Naive thymus-derived CD4-positive, alpha-beta T cell (primary cell): ENCODE data around the gene GPR78. TPM values are rescaled to one million over a fixed set of nuclear protein-coding genes. Genes with fewer than 3 reads are reported as not detected.

Experiments
- ATAC-seq: fragments of 150-1000 bp; cut with Tn5 transposase; 2 replicates; pipeline ENCODE4 v1.10.0; 2021; ENCODE audit warnings: mild to moderate bottlenecking, moderate library complexity
- CTCF ChIA-PET: fragments of 350-600 bp; sonication (Branson Sonifier 250); formaldehyde crosslinking; loops from one replicate; lab custom pipeline; 2021; ENCODE audit warnings: antibody characterized with exemption; lab: Charles Lee
- POLR2A ChIA-PET: fragments of 350-600 bp; sonication (Branson Sonifier 250); formaldehyde crosslinking; loops from one replicate; lab custom pipeline; 2021; ENCODE audit warnings: antibody characterized with exemption, inconsistent platforms; lab: Charles Lee
- DNase-seq, 9 donors: peaks; one replicate each; pipeline versions ENCODE4 v3.0.0 to v3.0.0-alpha.2; 2020 to 2022; ENCODE audit warnings: mixed read lengths in 1 of 9
- H3K27ac ChIP-seq: one replicate; pipeline ENCODE4 v1.7.0; 2013; ENCODE audit warnings: mild to moderate bottlenecking, low read depth, low read length, moderate library complexity
- H3K27me3 ChIP-seq, 2 donors: one replicate each; pipeline ENCODE4 v1.7.0; 2013; ENCODE audit warnings: low read length in 2 of 2, mild to moderate bottlenecking in 2 of 2, moderate library complexity in 2 of 2; ENCODE audit not compliant: control insufficient read depth in 2 of 2, insufficient read depth in 2 of 2
- H3K36me3 ChIP-seq, 3 experiments: 1 replicate in 2 of 3; 2 replicates in 1 of 3; pipeline ENCODE4 v1.7.0; 2013; ENCODE audit warnings: low read length in 3 of 3, mild to moderate bottlenecking in 3 of 3, moderate library complexity in 1 of 3; ENCODE audit not compliant: insufficient read depth in 3 of 3, control insufficient read depth in 2 of 3
- H3K4me1 ChIP-seq, 2 donors: one replicate each; pipeline ENCODE4 v1.7.0; 2013; ENCODE audit warnings: low read length in 2 of 2, mild to moderate bottlenecking in 2 of 2, moderate library complexity in 1 of 2; ENCODE audit not compliant: control insufficient read depth in 2 of 2, insufficient read depth in 2 of 2
- H3K4me3 ChIP-seq: 2 replicates; pipeline ENCODE4 v1.7.0; 2013; ENCODE audit warnings: mild to moderate bottlenecking, low read length
- H3K9me3 ChIP-seq, 3 experiments: 1 replicate in 2 of 3; 2 replicates in 1 of 3; pipeline ENCODE4 v1.7.0; 2013; ENCODE audit warnings: low read length in 3 of 3; ENCODE audit not compliant: control insufficient read depth in 2 of 3
- H3K27ac Mint-ChIP-seq, 9 donors: one replicate each; pipeline ENCODE4 v1.8.0; 2020 to 2022; ENCODE audit warnings: mixed read lengths in 9 of 9, mild to moderate bottlenecking in 8 of 9, moderate library complexity in 5 of 9, inconsistent platforms in 2 of 9
- H3K27me3 Mint-ChIP-seq, 5 donors: one replicate each; pipeline ENCODE4 v1.8.0; 2021 to 2022; ENCODE audit warnings: mixed read lengths in 5 of 5, mild to moderate bottlenecking in 1 of 5
- H3K36me3 Mint-ChIP-seq, 5 donors: one replicate each; pipeline ENCODE4 v1.8.0; 2020 to 2022; ENCODE audit warnings: mixed read lengths in 5 of 5, mild to moderate bottlenecking in 3 of 5, inconsistent platforms in 1 of 5
- H3K4me1 Mint-ChIP-seq, 7 donors: one replicate each; pipeline ENCODE4 v1.8.0; 2020 to 2022; ENCODE audit warnings: mixed read lengths in 7 of 7, mild to moderate bottlenecking in 3 of 7, inconsistent platforms in 1 of 7
- H3K4me3 Mint-ChIP-seq, 10 donors: one replicate each; pipeline ENCODE4 v1.8.0; 2020 to 2022; ENCODE audit warnings: mild to moderate bottlenecking in 10 of 10, mixed read lengths in 10 of 10, moderate library complexity in 6 of 10, inconsistent platforms in 2 of 10
- H3K9me3 Mint-ChIP-seq, 11 donors: one replicate each; pipeline ENCODE4 v1.8.0; 2020 to 2022; ENCODE audit warnings: mixed read lengths in 11 of 11, mild to moderate bottlenecking in 4 of 11, inconsistent platforms in 1 of 11, moderate library complexity in 1 of 11
- intact Hi-C, 2 donors: fragments of 100-400 bp; cut with micrococcal nuclease; formaldehyde crosslinking; loops; one replicate each; pipeline ENCODE4 v1.15.1; 2023
- polyA plus RNA-seq, 2 donors: library from polyadenylated mRNA; unstranded; fragments of 300-500 nt; fragmentation: Illumina TruSeq; gene quantifications; one replicate each; pipeline ENCODE4 v1.2.3, GENCODE V29; 2021
- total RNA-seq, 6 experiments: library from RNA in 5 of 6; stranded (reverse) in 5 of 6; gene quantifications; 1 replicate in 5 of 6; 2 replicates in 1 of 6; pipeline ENCODE4 v1.2.3 and lab custom pipeline; 2021 to 2026

Gene GPR78
- total and polyA plus RNA-seq, 7 experiments from 2014 or later = not detected

DNA sequence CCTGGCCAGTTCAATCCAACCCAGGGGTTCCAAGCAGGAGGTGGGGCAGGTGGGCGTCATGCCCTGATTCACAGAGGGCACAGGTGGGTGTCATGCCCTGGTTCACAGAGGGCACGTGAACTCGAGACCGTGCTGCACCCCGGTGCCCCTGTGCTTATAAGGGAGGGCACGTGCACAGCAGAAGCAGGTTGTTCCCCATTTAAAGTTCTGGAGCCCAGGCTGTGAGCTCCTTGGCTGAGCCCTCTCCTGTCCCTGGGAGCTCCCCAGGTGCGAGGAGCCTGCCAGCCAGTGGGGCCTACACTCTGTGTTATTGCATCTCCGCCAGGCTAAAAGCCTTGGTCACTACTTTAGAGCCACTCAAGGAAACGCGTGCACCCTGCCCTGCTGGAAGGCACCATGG is 9.1 kb downstream of the GPR78 start:
- ChIA-PET POLR2A (no interaction called here), CTCF (no interaction called here)
- H3K9me3 Mint-ChIP-seq = peaks cover 0 to 1% (median 0%) of the 10 kb centered on the region in 11 donors
- H3K27me3 Mint-ChIP-seq = peaks cover 9 to 44% (median 25%) of the 10 kb centered on the region in 5 donors
- H3K27ac Mint-ChIP-seq = no peak overlapping the region
- Histone ChIP-seq H3K4me3 (no peak overlapping the region), H3K27ac (no peak overlapping the region), H3K27me3 (peaks cover 0 to 4% of the 10 kb centered on the region in 2 donors), H3K9me3 (no peaks in the 10 kb centered on the region), H3K36me3 (no peaks in the 10 kb centered on the region), H3K4me1 (no peaks in the 10 kb centered on the region)
- ATAC-seq (no peak), DNase-seq (no peak)
- H3K4me3 Mint-ChIP-seq = no peak overlapping the region
- no peaks in the 10 kb centered on the region for H3K36me3 Mint-ChIP-seq
- intact Hi-C loops = no loop called here
- peaks cover 0 to 3% (median 0%) of the 10 kb centered on the region in 7 donors for H3K4me1 Mint-ChIP-seq

DNA sequence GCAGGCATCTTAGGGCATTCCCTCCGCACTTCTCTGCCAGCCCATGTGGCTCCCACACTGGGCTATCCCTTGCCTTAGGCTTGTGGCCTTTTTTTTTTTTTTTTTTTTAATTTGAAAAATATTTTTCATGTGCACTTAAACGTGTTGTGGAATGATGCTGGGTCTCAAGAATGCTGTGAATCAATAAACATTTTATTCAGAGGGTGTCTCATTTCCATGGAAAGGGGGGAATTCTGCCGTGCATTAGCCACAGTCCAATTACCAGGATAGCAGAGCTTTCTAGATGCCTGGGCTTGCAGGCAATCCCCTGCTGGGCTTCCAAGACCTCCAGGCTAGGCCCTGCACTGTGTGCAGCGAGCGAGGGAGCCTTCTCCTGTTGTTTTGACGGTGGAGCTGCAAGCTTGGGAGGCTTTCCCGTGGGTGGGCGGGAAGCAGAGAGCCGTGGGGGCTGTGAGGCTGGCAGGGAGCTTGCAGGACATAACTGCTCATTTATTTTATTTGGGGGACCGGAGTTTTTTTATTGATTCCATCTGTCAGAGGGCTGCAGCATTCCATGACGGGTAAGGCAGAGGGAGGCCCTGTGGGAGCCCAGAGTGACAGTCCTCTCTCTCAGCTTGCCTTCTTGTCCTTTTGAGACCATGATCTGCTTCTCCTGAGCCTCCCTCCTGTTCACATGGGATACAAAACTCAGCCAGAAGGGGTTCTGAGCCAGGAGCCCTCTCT is 9.8 kb downstream of the GPR78 start:
- H3K27ac Mint-ChIP-seq = no peak overlapping the region
- Histone ChIP-seq H3K9me3 (no peaks in the 10 kb centered on the region), H3K36me3 (no peaks in the 10 kb centered on the region), H3K27ac (no peak overlapping the region), H3K4me1 (no peaks in the 10 kb centered on the region), H3K27me3 (peaks cover 0 to 4% of the 10 kb centered on the region in 2 donors), H3K4me3 (no peak overlapping the region)
- ATAC-seq = no peak
- no peak for DNase-seq
- peaks cover 12 to 44% (median 26%) of the 10 kb centered on the region in 5 donors for H3K27me3 Mint-ChIP-seq
- peaks cover 0 to 3% (median 0%) of the 10 kb centered on the region in 7 donors for H3K4me1 Mint-ChIP-seq
- no peaks in the 10 kb centered on the region for H3K36me3 Mint-ChIP-seq
- no peak overlapping the region for H3K4me3 Mint-ChIP-seq
- intact Hi-C loops = no loop called here
- ChIA-PET POLR2A (no interaction called here), CTCF (no interaction called here)
- H3K9me3 Mint-ChIP-seq = peaks cover 0 to 1% (median 0%) of the 10 kb centered on the region in 11 donors

DNA sequence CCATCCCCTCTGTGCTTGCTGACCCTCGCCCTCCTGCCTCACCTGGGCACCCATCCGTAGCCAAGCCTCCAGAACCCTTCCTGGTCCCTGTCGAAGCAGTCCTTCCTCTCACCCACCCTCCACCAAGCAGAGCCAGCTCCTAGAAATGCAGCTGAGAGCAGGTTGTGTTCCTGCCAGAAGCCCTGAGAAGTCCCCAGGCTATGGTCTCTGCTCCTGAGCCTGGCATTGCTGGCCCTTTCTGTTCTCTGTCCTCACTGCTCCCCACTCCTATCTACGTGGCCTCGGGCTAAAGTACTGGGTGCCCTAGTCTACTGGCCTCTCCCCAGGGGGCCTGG is 10.3 kb downstream of the GPR78 start:
- H3K4me1 Mint-ChIP-seq = peaks cover 0 to 3% (median 0%) of the 10 kb centered on the region in 7 donors
- Histone ChIP-seq H3K36me3 (no peaks in the 10 kb centered on the region), H3K4me1 (no peaks in the 10 kb centered on the region), H3K27me3 (peaks cover 0 to 4% of the 10 kb centered on the region in 2 donors), H3K27ac (no peak overlapping the region), H3K4me3 (no peak overlapping the region), H3K9me3 (no peaks in the 10 kb centered on the region)
- H3K36me3 Mint-ChIP-seq = no peaks in the 10 kb centered on the region
- POLR2A ChIA-PET = no interaction called here
- no peak overlapping the region for H3K27ac Mint-ChIP-seq
- H3K27me3 Mint-ChIP-seq = peaks cover 12 to 48% (median 26%) of the 10 kb centered on the region in 5 donors
- CTCF ChIA-PET = no interaction called here
- ATAC-seq (no peak), DNase-seq (no peak)
- H3K4me3 Mint-ChIP-seq = no peak overlapping the region
- peaks cover 0 to 1% (median 0%) of the 10 kb centered on the region in 11 donors for H3K9me3 Mint-ChIP-seq
- intact Hi-C loops = no loop called here

DNA sequence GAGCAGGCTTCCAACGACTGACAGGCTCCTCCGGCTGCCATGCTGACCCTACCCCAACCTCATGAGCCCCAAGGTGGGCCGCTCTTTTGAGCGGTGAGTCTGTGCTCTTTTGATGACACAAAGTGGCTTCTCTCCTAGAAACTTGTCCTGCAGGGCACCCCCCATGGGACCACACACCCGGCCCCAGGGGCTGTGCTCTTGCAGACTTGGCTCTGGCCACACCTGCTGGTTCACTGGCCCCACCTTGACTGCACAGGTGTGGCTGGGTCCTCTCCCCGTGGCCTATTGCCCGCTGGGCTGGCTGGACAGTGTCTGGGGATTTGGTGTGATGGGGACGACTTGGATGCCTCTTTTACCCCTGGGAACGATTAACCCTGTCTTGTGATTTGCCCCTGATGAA is 10.9 kb downstream of the GPR78 start:
- H3K4me3 Mint-ChIP-seq = no peak overlapping the region
- H3K27me3 Mint-ChIP-seq = peaks cover 12 to 47% (median 26%) of the 10 kb centered on the region in 5 donors
- Histone ChIP-seq H3K27ac (no peak overlapping the region), H3K4me1 (no peaks in the 10 kb centered on the region), H3K4me3 (no peak overlapping the region), H3K27me3 (peaks cover 0 to 4% of the 10 kb centered on the region in 2 donors), H3K9me3 (no peaks in the 10 kb centered on the region), H3K36me3 (no peaks in the 10 kb centered on the region)
- intact Hi-C loops = no loop called here
- H3K27ac Mint-ChIP-seq = no peak overlapping the region
- H3K4me1 Mint-ChIP-seq = peaks cover 0 to 3% (median 0%) of the 10 kb centered on the region in 7 donors
- ChIA-PET CTCF (no interaction called here), POLR2A (no interaction called here)
- DNase-seq = no peak
- no peak for ATAC-seq
- peaks cover 0 to 1% (median 0%) of the 10 kb centered on the region in 11 donors for H3K9me3 Mint-ChIP-seq
- H3K36me3 Mint-ChIP-seq = no peaks in the 10 kb centered on the region

DNA sequence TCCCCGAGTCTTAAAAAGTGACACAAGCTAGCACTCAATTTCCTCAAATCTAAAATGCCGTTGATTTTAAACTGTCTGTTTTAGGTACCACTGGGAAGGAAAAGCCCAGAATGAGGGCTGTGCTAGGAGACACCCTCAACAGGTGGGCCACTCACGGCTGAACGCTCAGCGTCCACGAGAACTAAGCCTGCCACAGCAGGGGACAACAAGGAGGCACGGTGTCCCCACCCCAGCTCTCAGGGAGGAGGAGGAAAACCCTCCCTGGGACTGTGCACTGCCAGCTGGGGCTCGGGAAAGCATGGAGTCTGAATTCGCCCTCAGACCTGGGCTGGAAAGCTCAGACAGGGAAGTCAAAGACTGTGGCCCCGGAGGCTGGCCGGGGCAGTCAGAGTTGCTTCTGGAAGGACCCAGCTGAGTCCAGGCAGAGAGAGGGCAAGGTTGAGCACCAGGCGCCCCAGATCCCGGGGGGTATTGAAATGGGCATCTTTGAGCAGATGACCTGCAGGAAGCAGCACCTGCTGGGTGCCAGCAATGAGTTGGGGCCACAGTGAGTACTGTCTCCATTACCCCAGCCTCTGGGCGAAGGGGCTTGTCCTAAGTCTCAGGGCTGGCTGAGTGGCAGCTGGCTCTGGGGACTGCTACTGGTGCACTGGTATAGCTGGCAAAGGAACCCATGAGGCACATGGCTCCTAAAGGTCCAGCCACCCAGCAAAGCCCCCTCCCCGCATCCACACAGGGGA is 11.6 kb downstream of the GPR78 start:
- ATAC-seq = no peak
- Mint-ChIP-seq H3K27me3 (peaks cover 12 to 48% (median 26%) of the 10 kb centered on the region in 5 donors), H3K4me1 (peaks cover 0 to 3% (median 0%) of the 10 kb centered on the region in 7 donors), H3K9me3 (peaks cover 0 to 1% (median 0%) of the 10 kb centered on the region in 11 donors), H3K4me3 (no peak overlapping the region), H3K36me3 (no peaks in the 10 kb centered on the region), H3K27ac (no peak overlapping the region)
- Histone ChIP-seq H3K4me1 (no peaks in the 10 kb centered on the region), H3K4me3 (no peak overlapping the region), H3K36me3 (no peaks in the 10 kb centered on the region), H3K9me3 (no peaks in the 10 kb centered on the region), H3K27me3 (peaks cover 0 to 4% of the 10 kb centered on the region in 2 donors), H3K27ac (no peak overlapping the region)
- CTCF ChIA-PET = no interaction called here
- DNase-seq = no peak
- intact Hi-C loops = no loop called here
- POLR2A ChIA-PET = no interaction called here

DNA sequence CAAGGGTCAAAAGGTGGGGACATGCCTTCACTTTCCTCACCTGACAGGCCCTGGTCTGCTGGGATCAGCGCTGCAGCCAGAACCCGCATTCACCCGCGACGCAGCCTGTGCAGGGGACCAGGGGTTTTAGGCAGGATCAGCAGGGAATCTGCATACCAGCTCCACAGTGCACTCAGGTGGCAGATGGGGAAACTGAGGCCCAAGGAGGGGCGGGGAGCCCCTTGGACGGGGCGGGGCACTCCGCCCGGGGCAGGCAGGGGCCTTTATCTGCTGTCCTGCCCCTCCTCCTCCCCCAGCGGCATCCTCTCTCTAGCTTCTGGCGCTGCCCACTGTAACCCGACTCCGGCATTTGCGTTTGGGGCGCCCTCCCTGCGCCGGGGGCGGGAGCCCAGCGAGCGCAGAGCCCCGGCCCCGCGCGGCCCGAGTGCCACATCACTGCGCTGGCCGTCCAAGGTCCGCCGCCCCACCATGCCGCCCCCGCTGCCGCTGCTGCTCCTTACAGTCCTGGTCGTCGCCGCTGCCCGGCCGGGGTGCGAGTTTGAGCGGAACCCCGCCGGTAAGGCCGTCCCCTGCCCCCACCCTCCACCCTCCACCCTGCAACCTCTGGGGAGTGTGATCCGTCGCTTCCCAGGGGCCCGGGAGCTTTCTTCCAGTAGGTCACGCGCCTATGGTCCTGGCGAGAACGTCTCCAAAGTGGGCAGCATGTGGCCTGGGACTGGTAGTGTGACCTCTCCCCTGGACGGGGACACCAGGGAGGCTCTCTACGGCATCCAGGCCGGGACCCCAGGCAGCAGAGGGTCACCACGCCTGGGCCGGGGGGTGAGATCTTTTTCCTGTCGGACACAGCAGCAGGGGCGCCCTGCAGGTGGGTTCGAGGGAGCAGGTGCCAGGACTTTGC is 12.4 kb downstream of the GPR78 start, which contains the start of gene CPZ:
Gene CPZ (plus strand): TSS at position 400 of the 898 bp plus-strand sequence. CDS start 69 bp downstream, at position 469.
- CTCF ChIA-PET = no interaction called here
- H3K27ac ChIP-seq = no peak within 1 kb of the TSS
- peaks cover 0 to 4% of the 10 kb centered on the region in 2 donors for H3K27me3 ChIP-seq
- Mint-ChIP-seq H3K27ac (no peak within 1 kb of the TSS), H3K4me3 (no peak within 1 kb of the TSS), H3K9me3 (peaks cover 0 to 1% (median 0%) of the 10 kb centered on the region in 11 donors), H3K36me3 (no peaks in the 10 kb centered on the region), H3K27me3 (peaks cover 12 to 53% (median 26%) of the 10 kb centered on the region in 5 donors), H3K4me1 (peaks cover 0 to 3% (median 0%) of the 10 kb centered on the region in 7 donors)
- ATAC-seq (peak; percentile 10), DNase-seq (no peak)
- no peaks in the 10 kb centered on the region for H3K36me3 ChIP-seq
- H3K4me1 ChIP-seq = no peaks in the 10 kb centered on the region
- intact Hi-C loops = no loop called here
- POLR2A ChIA-PET = no interaction called here
- H3K4me3 ChIP-seq = no peak within 1 kb of the TSS
- no peaks in the 10 kb centered on the region for H3K9me3 ChIP-seq
